ENCODE data around the gene MYH7.

Gene MYH7

GRCh38 chr14:23409966-23410635 lies 25.4 kb downstream of the MYH7 start:
- H3K9me3 ChIP-seq (ENCODE audit: insufficient read depth, low read length): no peaks in the 10 kb centered on the region
- H2AFZ ChIP-seq (ENCODE audit: low read depth, low read length, severe bottlenecking): no peak overlapping the region
- no peak overlapping the region for H3K9ac ChIP-seq (ENCODE audit: low read length)
- H3K4me3 ChIP-seq (ENCODE audit: insufficient read depth, low read length, poor library complexity, severe bottlenecking): no peak overlapping the region
- TF ChIP-seq, protein P1, sequence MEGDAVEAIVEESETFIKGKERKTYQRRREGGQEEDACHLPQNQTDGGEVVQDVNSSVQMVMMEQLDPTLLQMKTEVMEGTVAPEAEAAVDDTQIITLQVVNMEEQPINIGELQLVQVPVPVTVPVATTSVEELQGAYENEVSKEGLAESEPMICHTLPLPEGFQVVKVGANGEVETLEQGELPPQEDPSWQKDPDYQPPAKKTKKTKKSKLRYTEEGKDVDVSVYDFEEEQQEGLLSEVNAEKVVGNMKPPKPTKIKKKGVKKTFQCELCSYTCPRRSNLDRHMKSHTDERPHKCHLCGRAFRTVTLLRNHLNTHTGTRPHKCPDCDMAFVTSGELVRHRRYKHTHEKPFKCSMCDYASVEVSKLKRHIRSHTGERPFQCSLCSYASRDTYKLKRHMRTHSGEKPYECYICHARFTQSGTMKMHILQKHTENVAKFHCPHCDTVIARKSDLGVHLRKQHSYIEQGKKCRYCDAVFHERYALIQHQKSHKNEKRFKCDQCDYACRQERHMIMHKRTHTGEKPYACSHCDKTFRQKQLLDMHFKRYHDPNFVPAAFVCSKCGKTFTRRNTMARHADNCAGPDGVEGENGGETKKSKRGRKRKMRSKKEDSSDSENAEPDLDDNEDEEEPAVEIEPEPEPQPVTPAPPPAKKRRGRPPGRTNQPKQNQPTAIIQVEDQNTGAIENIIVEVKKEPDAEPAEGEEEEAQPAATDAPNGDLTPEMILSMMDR (IDR thresholded peaks at IDR 0.05; ENCODE audit: insufficient read depth, low read length, poor library complexity, severe bottlenecking): no peak
- no peak for TF ChIP-seq EZH2phosphoT487 (conservative IDR thresholded peaks at IDR 0.05; ENCODE audit: low read length)
- H3K4me2 ChIP-seq (ENCODE audit: low read depth, low read length, poor library complexity, severe bottlenecking): no peak overlapping the region
- H3K27ac ChIP-seq (ENCODE audit: low read depth, low read length): no peak overlapping the region
- H3K36me3 ChIP-seq (ENCODE audit: low read length): no peaks in the 10 kb centered on the region
- H4K20me1 ChIP-seq (ENCODE audit: low read depth, low read length): no peaks in the 10 kb centered on the region
- H3K27me3 ChIP-seq (ENCODE audit: low read length): no peaks in the 10 kb centered on the region
- no peaks in the 10 kb centered on the region for H3K9me2 ChIP-seq (replicated peaks; ENCODE audit: insufficient read depth, low read length)
- no peaks in the 10 kb centered on the region for H3K79me2 ChIP-seq (ENCODE audit: insufficient read depth, low read length)
- H3F3A ChIP-seq (ENCODE audit: insufficient read depth): no peaks in the 10 kb centered on the region

DNA sequence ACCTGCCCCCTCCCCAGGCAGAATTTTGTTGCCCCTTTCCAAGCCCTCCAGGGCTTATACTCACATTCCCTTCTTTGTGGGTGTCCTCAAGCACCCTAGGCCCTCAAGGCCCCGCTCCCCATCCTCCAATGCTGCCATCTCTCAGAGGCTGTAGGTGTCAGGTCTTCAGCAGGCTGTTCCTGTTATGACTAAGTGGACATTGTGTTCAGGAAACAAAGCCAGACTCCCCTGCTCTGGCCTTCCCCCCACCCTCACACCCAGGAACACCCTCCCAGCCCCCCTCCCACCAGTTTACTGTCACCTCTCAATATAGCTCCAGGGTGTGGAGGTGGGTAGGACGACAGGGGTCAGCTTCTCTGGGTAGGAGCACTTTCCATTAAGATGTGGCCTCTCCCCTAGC lies 26.0 kb downstream of the MYH7 start:
- no peaks in the 10 kb centered on the region for H3F3A ChIP-seq (ENCODE audit: insufficient read depth)
- no peak overlapping the region for H3K4me3 ChIP-seq (ENCODE audit: insufficient read depth, low read length, poor library complexity, severe bottlenecking)
- no peak overlapping the region for H3K4me2 ChIP-seq (ENCODE audit: low read depth, low read length, poor library complexity, severe bottlenecking)
- H3K9me2 ChIP-seq (replicated peaks; ENCODE audit: insufficient read depth, low read length): no peaks in the 10 kb centered on the region
- H3K9ac ChIP-seq (ENCODE audit: low read length): no peak overlapping the region
- TF ChIP-seq, protein P1 (IDR thresholded peaks at IDR 0.05; ENCODE audit: insufficient read depth, low read length, poor library complexity, severe bottlenecking): no peak
- H3K9me3 ChIP-seq (ENCODE audit: insufficient read depth, low read length): no peaks in the 10 kb centered on the region
- H3K36me3 ChIP-seq (ENCODE audit: low read length): no peaks in the 10 kb centered on the region
- H2AFZ ChIP-seq (ENCODE audit: low read depth, low read length, severe bottlenecking): no peak overlapping the region
- H3K27ac ChIP-seq (ENCODE audit: low read depth, low read length): no peak overlapping the region
- H4K20me1 ChIP-seq (ENCODE audit: low read depth, low read length): no peaks in the 10 kb centered on the region
- no peaks in the 10 kb centered on the region for H3K27me3 ChIP-seq (ENCODE audit: low read length)
- H3K79me2 ChIP-seq (ENCODE audit: insufficient read depth, low read length): no peaks in the 10 kb centered on the region

DNA sequence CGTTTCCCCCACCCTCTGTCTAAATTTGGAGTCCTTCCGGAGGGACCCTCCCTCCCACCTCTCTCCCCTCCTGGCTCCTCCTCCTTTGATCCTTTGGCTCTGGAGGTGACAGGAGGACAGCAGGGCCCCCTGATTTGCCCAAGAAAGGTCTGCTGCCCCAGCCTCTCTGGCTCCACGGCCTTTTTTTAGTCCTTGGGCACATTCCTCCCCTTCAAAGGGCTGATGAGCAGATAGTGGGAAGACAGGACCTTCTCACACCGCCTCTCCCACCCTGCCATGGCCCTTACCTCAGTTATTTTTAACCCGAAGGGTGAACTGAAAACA lies 27.2 kb downstream of the MYH7 start:
- Histone ChIP-seq H2AFZ (ENCODE audit: low read depth, low read length, severe bottlenecking) (no peak overlapping the region), H3K27me3 (ENCODE audit: low read length) (no peaks in the 10 kb centered on the region), H3K79me2 (ENCODE audit: insufficient read depth, low read length) (no peaks in the 10 kb centered on the region), H3K36me3 (ENCODE audit: low read length) (no peaks in the 10 kb centered on the region), H3K9me2 (replicated peaks; ENCODE audit: insufficient read depth, low read length) (no peaks in the 10 kb centered on the region), H4K20me1 (ENCODE audit: low read depth, low read length) (no peaks in the 10 kb centered on the region), H3K9me3 (ENCODE audit: insufficient read depth, low read length) (no peaks in the 10 kb centered on the region), H3K27ac (ENCODE audit: low read depth, low read length) (no peak overlapping the region), H3K4me2 (ENCODE audit: low read depth, low read length, poor library complexity, severe bottlenecking) (no peak overlapping the region), H3F3A (ENCODE audit: insufficient read depth) (no peaks in the 10 kb centered on the region), H3K4me3 (ENCODE audit: insufficient read depth, low read length, poor library complexity, severe bottlenecking) (no peak overlapping the region), H3K9ac (ENCODE audit: low read length) (no peak overlapping the region)
- TF ChIP-seq EZH2phosphoT487 (conservative IDR thresholded peaks at IDR 0.05; ENCODE audit: low read length): no peak
- TF ChIP-seq, protein P1 (IDR thresholded peaks at IDR 0.05; ENCODE audit: insufficient read depth, low read length, poor library complexity, severe bottlenecking): no peak
